Fibroblast of lung (primary cell): ENCODE results near the gene LYAR.

ENCODE experiments used
- EZH2 ChIP-seq: IDR thresholded peaks from 2 replicates; pipeline ENCODE4 v1.5.1; 2012; ENCODE audit warnings: low read length, control low read depth, mild to moderate bottlenecking; ENCODE audit errors: missing control alignments
- TF ChIP-seq, protein P1 (sequence below), 2 donors: IDR thresholded peaks in 1 of 2; conservative IDR thresholded peaks in 1 of 2; 1 replicate in 1 of 2; 2 replicates in 1 of 2; pipeline ENCODE4 v1.5.1; 2011 to 2012; ENCODE audit warnings: low read length in 2 of 2, control low read depth in 1 of 2, inconsistent platforms in 1 of 2, low read depth in 1 of 2, mild to moderate bottlenecking in 1 of 2

GRCh38 chr4:4339504-4340085 is 49.6 kb upstream of the LYAR start:
- TF ChIP-seq, protein P1, sequence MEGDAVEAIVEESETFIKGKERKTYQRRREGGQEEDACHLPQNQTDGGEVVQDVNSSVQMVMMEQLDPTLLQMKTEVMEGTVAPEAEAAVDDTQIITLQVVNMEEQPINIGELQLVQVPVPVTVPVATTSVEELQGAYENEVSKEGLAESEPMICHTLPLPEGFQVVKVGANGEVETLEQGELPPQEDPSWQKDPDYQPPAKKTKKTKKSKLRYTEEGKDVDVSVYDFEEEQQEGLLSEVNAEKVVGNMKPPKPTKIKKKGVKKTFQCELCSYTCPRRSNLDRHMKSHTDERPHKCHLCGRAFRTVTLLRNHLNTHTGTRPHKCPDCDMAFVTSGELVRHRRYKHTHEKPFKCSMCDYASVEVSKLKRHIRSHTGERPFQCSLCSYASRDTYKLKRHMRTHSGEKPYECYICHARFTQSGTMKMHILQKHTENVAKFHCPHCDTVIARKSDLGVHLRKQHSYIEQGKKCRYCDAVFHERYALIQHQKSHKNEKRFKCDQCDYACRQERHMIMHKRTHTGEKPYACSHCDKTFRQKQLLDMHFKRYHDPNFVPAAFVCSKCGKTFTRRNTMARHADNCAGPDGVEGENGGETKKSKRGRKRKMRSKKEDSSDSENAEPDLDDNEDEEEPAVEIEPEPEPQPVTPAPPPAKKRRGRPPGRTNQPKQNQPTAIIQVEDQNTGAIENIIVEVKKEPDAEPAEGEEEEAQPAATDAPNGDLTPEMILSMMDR (conservative IDR thresholded peaks at IDR 0.05 in 1 of 2, IDR thresholded peaks at IDR 0.05 in 1 of 2; ENCODE audit: low read depth in 1 of 2, low read length in 2 of 2) = no peak
- TF ChIP-seq EZH2 = no peak
